Measurements from ENCODE around the gene SIGLEC11. TPM values are rescaled to one million over a fixed set of nuclear protein-coding genes. Genes with fewer than 3 reads are reported as not detected.

SIGLEC11 gene
- total and polyA plus RNA-seq, 12 donors = 0.11 to 1.7 (median 0.42) TPM; not detected in 1

Other genes with a start within 250 kb of the SIGLEC11 start
- gene TSKS, start 197.9 kb downstream of the SIGLEC11 start, total RNA-seq = under 1 TPM in 8 of 10 donors, not detected in 2; 0.15 to 0.80 (median 0.36) TPM
- gene TSKS, start 197.9 kb downstream of the SIGLEC11 start, polyA plus RNA-seq = 1 to 10 TPM in 1 of 2 donors, under 1 TPM in 1; 0.64 to 3.4 TPM
- gene AP2A1, start 194.2 kb downstream of the SIGLEC11 start, total RNA-seq = 100 to 1,000 TPM in 1 of 10 donors, 10 to 100 TPM in 9; 56.0 to 108 (median 62.6) TPM
- gene AP2A1, start 194.2 kb downstream of the SIGLEC11 start, polyA plus RNA-seq = 10 to 100 TPM; 36.1 to 96.3 TPM
- gene FUZ, start 147.9 kb downstream of the SIGLEC11 start, total RNA-seq = 10 to 100 TPM; 11.4 to 20.8 (median 14.4) TPM
- gene FUZ, start 147.9 kb downstream of the SIGLEC11 start, polyA plus RNA-seq = 10 to 100 TPM; 16.4 to 24.1 TPM
- gene MED25, start 142.9 kb downstream of the SIGLEC11 start, total RNA-seq = 100 to 1,000 TPM in 1 of 10 donors, 10 to 100 TPM in 9; 39.7 to 110 (median 54.9) TPM
- gene MED25, start 142.9 kb downstream of the SIGLEC11 start, polyA plus RNA-seq = 100 to 1,000 TPM in 1 of 2 donors, 10 to 100 TPM in 1; 39.5 to 149 TPM
- 100 to 1,000 TPM in 3 of 10 donors, 10 to 100 TPM in 7; 67.8 to 137 (median 90.0) TPM for gene PTOV1, start 110.0 kb downstream of the SIGLEC11 start, total RNA-seq
- gene PTOV1, start 110.0 kb downstream of the SIGLEC11 start, polyA plus RNA-seq = 100 to 1,000 TPM; 107 to 220 TPM
- gene PNKP, start 93.6 kb downstream of the SIGLEC11 start, total RNA-seq = 10 to 100 TPM; 24.0 to 43.9 (median 34.6) TPM
- gene PNKP, start 93.6 kb downstream of the SIGLEC11 start, polyA plus RNA-seq = 10 to 100 TPM; 31.8 to 91.7 TPM
- 10 to 100 TPM; 26.0 to 51.9 (median 32.4) TPM for gene AKT1S1, start 83.8 kb downstream of the SIGLEC11 start, total RNA-seq
- 10 to 100 TPM; 42.6 to 48.1 TPM for gene AKT1S1, start 83.8 kb downstream of the SIGLEC11 start, polyA plus RNA-seq
- 10 to 100 TPM; 40.6 to 57.9 (median 50.6) TPM for gene TBC1D17, start 83.5 kb downstream of the SIGLEC11 start, total RNA-seq
- gene TBC1D17, start 83.5 kb downstream of the SIGLEC11 start, polyA plus RNA-seq = 10 to 100 TPM; 30.4 to 41.7 TPM
- 10 to 100 TPM in 1 of 10 donors, under 1 TPM in 7, not detected in 2; 0.26 to 26.9 (median 0.60) TPM for gene IL4I1, start 64.3 kb downstream of the SIGLEC11 start, total RNA-seq
- gene IL4I1, start 64.3 kb downstream of the SIGLEC11 start, polyA plus RNA-seq = under 1 TPM in 1 of 2 donors, not detected in 1; 0.33 TPM
- gene ATF5, start 32.0 kb downstream of the SIGLEC11 start, total RNA-seq = 10 to 100 TPM in 3 of 10 donors, 1 to 10 TPM in 7; 6.4 to 33.8 (median 9.7) TPM
- gene ATF5, start 32.0 kb downstream of the SIGLEC11 start, polyA plus RNA-seq = 10 to 100 TPM; 14.1 to 22.0 TPM
- 10 to 100 TPM; 23.1 to 48.1 (median 32.7) TPM for gene NUP62, start 31.7 kb downstream of the SIGLEC11 start, total RNA-seq
- gene NUP62, start 31.7 kb downstream of the SIGLEC11 start, polyA plus RNA-seq = 10 to 100 TPM; 13.2 to 19.7 TPM
- gene VRK3, start 64.2 kb upstream of the SIGLEC11 start, total RNA-seq = 10 to 100 TPM; 15.1 to 34.9 (median 24.8) TPM
- 10 to 100 TPM; 16.3 to 23.0 TPM for gene VRK3, start 64.2 kb upstream of the SIGLEC11 start, polyA plus RNA-seq
- gene ZNF473, start 64.8 kb upstream of the SIGLEC11 start, total RNA-seq = 1 to 10 TPM; 1.8 to 4.2 (median 3.3) TPM
- 1 to 10 TPM; 1.5 to 1.8 TPM for gene ZNF473, start 64.8 kb upstream of the SIGLEC11 start, polyA plus RNA-seq
- not detected for gene IZUMO2, start 202.1 kb upstream of the SIGLEC11 start, total RNA-seq
- gene IZUMO2, start 202.1 kb upstream of the SIGLEC11 start, polyA plus RNA-seq = not detected
- gene MYH14, start 242.4 kb upstream of the SIGLEC11 start, total RNA-seq = 100 to 1,000 TPM in 5 of 10 donors, 10 to 100 TPM in 5; 82.2 to 124 (median 102) TPM
- gene MYH14, start 242.4 kb upstream of the SIGLEC11 start, polyA plus RNA-seq = 100 to 1,000 TPM in 1 of 2 donors, 10 to 100 TPM in 1; 29.3 to 149 TPM

Measured in heart right ventricle (tissue), 12 donors.